Activated naive CD8-positive, alpha-beta T cell treated with anti-CD3 and anti-CD28 coated beads, Interleukin-2, amount 50 U/mL, for 16 hours (primary cell): ENCODE data around the gene PARP6.

Experiments used
- DNase-seq: peaks from one replicate; pipeline ENCODE4 v3.0.0-alpha.2; 2020; ENCODE audit warnings: low read depth, low spot score

Gene PARP6

DNA sequence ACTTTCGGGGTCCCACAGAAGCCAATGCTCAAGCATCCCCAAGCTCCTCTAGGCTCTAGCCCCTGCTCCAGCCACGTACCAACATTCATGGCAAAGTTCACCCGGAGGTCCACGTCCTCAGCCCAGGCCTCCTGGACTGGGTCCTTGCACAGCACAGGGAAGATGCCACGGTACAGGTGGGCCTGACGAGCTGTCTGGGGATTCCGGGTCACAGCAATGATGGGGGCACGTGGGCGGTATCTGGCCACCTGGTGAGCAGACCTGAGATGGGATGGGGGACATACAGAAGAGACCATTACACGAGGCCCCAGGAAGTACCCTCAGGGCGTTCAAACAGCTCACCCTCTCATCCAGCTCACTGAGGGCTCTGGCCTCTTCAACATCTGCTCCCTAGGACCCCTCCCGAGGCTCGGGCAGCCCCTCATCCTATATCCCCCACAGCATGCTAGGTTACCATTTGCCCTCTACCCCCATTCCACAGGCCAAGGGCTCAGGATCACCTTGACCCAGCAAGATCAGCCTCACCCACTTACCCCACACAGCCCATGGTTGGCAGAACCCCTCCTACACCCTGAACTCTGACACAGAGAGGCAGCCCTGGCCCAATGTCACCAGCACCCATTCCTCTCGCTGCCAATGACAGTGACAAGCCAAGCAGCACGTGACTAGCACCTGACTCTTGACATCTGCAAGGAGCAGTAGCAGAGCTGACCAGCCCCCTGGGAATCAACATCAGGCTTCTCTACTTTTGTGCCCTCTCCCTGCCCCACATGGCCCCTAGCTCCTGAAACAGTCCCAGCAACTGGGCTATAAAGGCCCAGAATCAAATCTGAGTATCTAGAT is 71.7 kb downstream of the PARP6 start:
- no peak for DNase-seq

DNA sequence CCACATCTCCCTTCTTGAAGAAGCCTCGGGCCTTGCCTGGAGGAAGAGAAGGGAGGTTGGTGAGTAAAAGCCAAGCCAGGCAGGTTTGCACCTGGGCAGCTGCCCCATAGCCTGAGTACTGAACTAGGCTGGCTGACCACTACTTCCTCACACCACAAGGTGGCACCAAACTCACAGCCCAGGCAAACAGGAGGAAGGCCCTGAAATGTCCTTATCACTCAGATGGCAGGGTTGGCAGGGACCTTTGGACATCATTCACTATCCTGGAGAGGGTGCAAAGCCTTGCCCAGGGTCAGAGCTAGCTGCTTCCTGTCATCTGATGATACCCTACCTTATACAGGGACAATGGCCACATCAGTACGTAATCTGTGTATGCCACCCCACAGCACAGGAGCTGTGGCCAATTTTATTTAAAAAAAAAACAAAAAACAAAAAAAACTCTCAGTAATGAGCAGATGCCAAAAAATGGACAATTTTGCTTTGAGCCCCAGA is 72.6 kb downstream of the PARP6 start:
- DNase-seq: peak; percentile 42

DNA sequence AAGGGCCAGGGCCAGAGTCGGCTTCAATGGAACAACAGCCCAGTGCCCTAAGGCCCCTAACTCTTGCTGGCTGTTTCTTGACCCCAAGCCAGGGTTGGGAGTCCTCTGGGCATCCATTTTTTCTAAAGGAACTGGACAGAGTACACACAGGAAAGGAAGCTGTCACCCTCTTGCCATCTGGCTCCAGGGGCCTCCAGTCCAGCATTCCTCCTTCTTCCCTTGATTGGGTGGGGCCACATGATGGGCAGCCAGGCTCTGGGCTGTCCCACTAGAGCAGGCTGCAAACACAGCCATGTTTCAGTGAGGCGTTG is 73.2 kb downstream of the PARP6 start:
- DNase-seq: no peak

DNA sequence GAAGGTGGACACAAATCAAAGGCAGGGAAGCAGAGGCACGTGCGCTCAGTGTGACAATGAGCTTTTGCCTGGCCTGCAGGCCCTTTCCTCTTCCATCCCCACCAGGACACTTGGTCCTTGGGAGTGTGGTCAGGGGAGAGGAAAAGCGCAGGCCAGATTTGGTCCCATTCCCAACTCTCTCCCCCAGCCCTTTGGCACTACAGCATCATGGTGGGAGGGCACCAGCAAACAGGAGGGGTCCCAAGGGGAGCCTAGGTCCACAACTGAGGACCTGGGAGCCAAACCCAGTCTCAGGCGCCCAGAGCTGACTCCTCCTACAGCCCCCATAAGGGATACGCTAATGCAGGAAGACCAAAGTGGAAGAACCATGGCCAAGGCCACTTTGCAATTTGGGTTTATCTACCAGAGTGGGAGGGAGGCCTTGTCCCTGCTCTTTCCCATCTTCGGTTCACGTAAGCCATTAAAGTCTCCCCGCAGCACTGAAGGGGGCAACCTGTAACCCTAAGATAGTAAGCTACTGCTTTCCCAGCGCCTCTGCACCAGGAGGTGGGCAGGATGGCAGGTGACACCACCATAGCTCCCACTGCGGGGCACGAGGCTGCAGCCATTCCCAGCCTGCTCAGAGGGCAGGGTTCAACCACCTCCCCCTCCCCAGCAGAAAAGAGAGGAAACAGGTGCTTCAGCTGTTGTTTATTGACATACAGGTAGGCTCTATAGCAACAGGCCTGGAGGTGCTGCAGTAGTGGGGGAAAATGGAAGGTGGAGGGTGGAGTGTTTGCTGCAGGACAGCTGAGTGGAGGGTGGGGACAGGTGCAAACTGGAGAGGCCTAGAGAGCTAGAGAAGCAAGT is 73.8 kb downstream of the PARP6 start:
- DNase-seq: no peak

DNA sequence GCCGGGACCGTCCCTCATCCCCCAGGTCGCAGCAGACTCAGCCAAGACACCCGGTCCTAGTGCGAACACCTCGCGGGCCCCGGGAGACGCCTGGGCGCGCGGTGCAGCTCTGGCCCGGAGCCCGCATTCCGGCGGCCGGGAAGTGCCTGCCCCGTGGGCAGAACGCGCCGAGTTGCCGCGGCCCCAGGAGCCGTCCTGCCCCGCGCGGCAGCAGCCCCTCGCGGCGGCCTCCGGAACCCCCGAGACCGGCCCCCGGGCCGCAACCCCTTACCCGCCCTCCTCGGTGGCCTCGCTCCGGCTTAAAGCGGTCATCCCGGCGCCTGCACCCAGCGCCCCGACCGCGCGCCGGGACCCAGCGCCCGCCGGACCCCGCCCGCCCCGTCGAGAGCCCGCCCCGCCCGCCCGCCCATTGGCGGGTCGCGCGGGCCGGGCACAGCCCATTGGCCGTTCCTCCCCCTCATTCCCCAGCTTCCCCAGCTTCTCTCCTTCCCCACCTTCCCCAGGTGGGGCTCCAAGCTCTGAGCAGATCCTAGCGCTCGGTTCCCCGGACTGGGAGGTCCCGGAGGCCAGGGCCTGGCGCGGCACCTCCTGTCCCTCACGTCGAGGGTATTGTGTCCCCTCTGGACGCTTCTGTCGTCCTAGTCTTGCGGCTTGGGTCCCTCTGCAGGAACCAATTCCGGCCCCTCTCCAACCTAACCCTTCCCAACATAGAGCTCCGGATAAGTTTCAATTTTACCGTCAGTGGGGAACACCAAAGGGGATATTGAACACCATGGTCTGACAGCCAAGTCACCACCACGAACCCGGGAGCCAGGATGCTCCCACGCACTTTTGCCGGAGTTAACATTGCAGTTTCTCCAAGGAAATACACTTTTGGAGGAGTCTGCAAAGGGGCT is 74.6 kb downstream of the PARP6 start, which contains the start of gene GRAMD2A:
TSS of gene GRAMD2A (minus strand) at position 328 of the 896 bp plus-strand sequence.
- no peak for DNase-seq

DNA sequence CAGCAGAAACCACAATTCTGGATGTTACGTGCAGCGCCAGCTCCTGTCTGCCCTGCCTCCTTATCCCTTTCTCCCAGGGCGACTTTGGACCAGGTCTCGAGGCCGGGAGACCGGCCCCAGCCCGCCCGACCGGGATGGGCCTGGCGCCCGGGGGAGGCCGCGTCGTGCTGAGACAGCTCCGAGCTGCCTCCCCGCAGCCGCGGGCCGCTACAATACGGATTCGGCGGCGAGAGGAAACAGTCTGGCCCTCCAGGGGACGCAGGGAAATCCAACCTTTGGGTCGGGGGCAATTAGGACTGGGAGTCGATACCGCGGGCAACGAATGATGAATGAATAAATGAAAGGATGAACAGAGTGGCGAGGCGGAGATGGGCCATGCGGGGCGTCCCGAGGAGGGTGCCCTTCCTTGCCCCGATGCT is 75.3 kb downstream of the PARP6 start:
- DNase-seq: no peak

DNA sequence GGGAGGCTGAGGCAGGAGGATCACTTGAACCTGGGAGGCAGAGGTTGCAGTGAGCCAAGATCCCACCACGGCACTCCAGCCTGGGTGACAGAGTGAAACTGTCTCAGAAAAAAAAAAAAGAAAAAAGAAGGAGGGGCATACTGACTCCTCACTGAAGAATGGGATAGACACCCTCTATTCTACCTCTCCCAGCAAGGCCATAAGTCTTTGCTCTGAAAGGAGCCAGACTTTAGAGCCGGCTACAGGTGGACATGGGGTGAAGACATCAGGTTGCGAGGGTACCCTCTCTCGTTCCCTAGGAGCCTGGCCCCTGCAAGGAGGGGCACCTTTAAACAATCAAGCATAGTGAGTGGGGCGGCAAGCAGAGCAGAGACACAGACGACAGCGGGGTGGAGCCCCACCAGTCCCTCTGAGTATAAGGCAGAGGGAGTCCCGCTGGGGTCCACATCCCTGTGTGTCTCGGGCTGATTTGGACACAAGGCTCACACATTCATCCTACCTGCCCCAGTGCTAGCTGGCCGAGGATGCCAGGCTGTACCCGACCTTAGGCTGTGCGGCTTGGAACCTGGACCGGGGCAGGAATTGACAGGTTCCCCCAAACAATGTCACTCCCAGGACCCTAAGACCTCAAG is 75.8 kb downstream of the PARP6 start:
- DNase-seq: no peak

DNA sequence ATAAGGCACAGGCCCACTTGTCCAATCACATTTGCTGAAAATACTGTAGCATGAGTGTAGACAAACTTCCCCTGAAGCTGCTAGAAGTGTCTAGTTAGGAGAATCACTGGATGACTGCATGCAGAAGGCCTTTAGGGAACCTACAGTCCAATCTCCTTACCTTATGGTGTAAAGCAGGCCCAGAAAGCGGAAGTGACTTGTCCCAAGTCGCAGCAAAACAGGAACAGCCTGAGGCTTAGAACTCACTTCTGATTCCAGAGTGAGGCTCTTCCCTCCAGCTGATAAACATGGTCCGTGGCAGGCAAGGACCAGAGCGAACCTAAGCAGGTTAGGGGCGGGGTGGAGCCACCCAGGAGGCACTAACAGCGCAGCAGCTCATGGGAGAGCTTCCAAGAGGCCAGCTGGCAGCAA is 77.2 kb downstream of the PARP6 start:
- no peak for DNase-seq

DNA sequence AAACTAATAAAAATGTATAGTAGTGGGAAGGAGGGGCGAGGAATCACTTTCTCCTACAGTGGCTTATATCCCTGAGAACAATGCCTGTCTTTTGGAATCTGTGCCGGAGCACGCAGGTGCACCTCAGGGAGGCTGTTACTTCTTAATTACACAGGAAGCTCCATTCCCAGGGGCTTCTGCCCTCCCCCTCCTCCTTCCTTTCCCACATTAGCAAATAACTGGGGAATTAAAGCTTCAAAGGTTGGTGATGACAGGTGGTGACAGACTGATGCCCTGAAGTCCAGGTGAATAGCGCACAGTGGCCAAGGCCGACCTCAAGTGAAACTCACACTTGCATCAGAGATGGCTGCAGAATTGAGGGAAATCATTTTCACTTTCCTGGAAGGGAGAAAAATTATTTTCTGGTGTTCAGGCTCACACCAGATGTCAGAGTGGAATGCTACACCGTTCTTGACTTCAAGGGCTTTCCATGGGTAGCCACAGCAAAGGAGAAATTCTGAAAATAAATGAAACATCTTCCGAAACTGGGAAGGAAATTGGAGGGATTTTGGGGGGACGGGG is 78.4 kb downstream of the PARP6 start:
- DNase-seq: no peak

DNA sequence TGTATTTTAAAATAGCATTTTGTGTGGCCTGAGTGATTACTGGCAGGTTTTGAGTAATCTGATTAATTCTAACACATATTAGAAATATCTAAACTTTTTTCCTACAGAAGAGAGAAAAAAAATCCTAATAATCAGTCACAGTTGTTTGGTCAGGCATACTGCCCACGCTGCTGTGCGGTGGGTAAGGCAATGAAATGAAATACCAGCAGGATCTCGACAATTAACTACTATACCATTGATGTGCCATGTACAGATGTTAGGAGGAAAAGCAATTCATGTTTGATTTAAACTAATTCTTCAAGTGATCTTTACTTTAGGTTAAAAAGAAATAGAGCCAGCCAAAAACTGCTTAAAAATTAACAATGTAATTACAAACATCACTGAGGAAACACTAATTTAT is 79.9 kb downstream of the PARP6 start:
- no peak for DNase-seq
